CD14-positive monocyte (primary cell): ENCODE data around the gene PLEKHM3. TPM values are rescaled to one million over a fixed set of nuclear protein-coding genes. Genes with fewer than 3 reads are reported as not detected.
A peak's percentile ranks its signal among the peaks of the same experiment; 100 is the strongest.

ENCODE experiments used
- DNase-seq, 3 donors: peaks; one replicate each; pipeline ENCODE4 v3.0.0-alpha.2; 2011 to 2022
- H2AFZ ChIP-seq: 2 replicates; pipeline ENCODE4 v1.6.0; 2012; ENCODE audit warnings: mild to moderate bottlenecking, low read depth, low read length, inconsistent platforms; ENCODE audit not compliant: insufficient read depth, poor library complexity, severe bottlenecking
- H3K27ac ChIP-seq, 2 donors: 1 replicate in 1 of 2; 2 replicates in 1 of 2; pipeline ENCODE4 v1.5.1; 2012 to 2013; ENCODE audit warnings: low read length in 2 of 2, control low read depth in 1 of 2, inconsistent platforms in 1 of 2, low read depth in 1 of 2, mild to moderate bottlenecking in 1 of 2
- H3K27me3 ChIP-seq, 2 donors: one replicate each; pipeline versions ENCODE4 v1.6.0 to v1.6.1; 2011 to 2013; ENCODE audit warnings: low read length in 2 of 2; ENCODE audit not compliant: control insufficient read depth in 2 of 2, insufficient read depth in 2 of 2
- H3K36me3 ChIP-seq, 2 donors: replicated peaks in 1 of 2; 1 replicate in 1 of 2; 2 replicates in 1 of 2; pipeline versions ENCODE4 v1.5.1 to v1.6.1; 2012 to 2013; ENCODE audit warnings: low read length in 2 of 2, control low read depth in 1 of 2, inconsistent platforms in 1 of 2, mild to moderate bottlenecking in 1 of 2; ENCODE audit not compliant: insufficient read depth in 2 of 2, control insufficient read depth in 1 of 2
- H3K4me1 ChIP-seq, 2 donors: 1 replicate in 1 of 2; 2 replicates in 1 of 2; pipeline versions ENCODE4 v1.5.1 to v1.6.1; 2012 to 2013; ENCODE audit warnings: low read length in 2 of 2, control low read depth in 1 of 2, inconsistent platforms in 1 of 2, mild to moderate bottlenecking in 1 of 2, moderate library complexity in 1 of 2; ENCODE audit not compliant: insufficient read depth in 2 of 2, control insufficient read depth in 1 of 2
- H3K4me2 ChIP-seq: replicated peaks from 2 replicates; pipeline ENCODE3; 2012; ENCODE audit warnings: low read length, moderate library complexity, mild to moderate bottlenecking; ENCODE audit not compliant: poor library complexity, severe bottlenecking; ENCODE audit errors: extremely low read depth
- H3K4me3 ChIP-seq, 3 experiments: fragments of 200-600 bp in 1 of 3; sonication (generic) in 1 of 3; replicated peaks in 1 of 3; 1 replicate in 2 of 3; 2 replicates in 1 of 3; pipeline ENCODE4 v1.5.1; 2011 to 2013; ENCODE audit warnings: low read length in 3 of 3, mild to moderate bottlenecking in 3 of 3, control low read depth in 2 of 3, low read depth in 2 of 3, inconsistent platforms in 1 of 3, moderate library complexity in 1 of 3
- H3K79me2 ChIP-seq: 2 replicates; pipeline ENCODE4 v1.6.0; 2012; ENCODE audit warnings: mild to moderate bottlenecking, control low read depth, inconsistent platforms, low read length, moderate library complexity; ENCODE audit not compliant: insufficient read depth
- H3K9ac ChIP-seq: 2 replicates; pipeline ENCODE4 v1.6.0; 2017; ENCODE audit warnings: low read length, mild to moderate bottlenecking; ENCODE audit not compliant: insufficient read depth, poor library complexity, severe bottlenecking
- H3K9me3 ChIP-seq, 2 donors: replicated peaks in 1 of 2; 1 replicate in 1 of 2; 2 replicates in 1 of 2; pipeline versions ENCODE4 v1.5.1 to v1.6.1; 2012 to 2013; ENCODE audit warnings: low read length in 2 of 2, control low read depth in 1 of 2; ENCODE audit not compliant: control insufficient read depth in 1 of 2, insufficient read depth in 1 of 2
- H4K20me1 ChIP-seq: 2 replicates; pipeline ENCODE4 v1.6.0; 2012; ENCODE audit warnings: mild to moderate bottlenecking, low read length, control low read depth, moderate library complexity; ENCODE audit not compliant: insufficient read depth
- H3K27ac Mint-ChIP-seq, 7 donors: one replicate each; pipeline ENCODE4 v1.8.0; 2020; ENCODE audit warnings: mild to moderate bottlenecking in 7 of 7, mixed read lengths in 7 of 7, moderate library complexity in 6 of 7, inconsistent platforms in 2 of 7
- H3K27me3 Mint-ChIP-seq, 3 donors: one replicate each; pipeline ENCODE4 v1.8.0; 2021 to 2022; ENCODE audit warnings: low read depth in 3 of 3, mild to moderate bottlenecking in 3 of 3, mixed read lengths in 3 of 3, moderate library complexity in 3 of 3, inconsistent platforms in 1 of 3
- H3K36me3 Mint-ChIP-seq, 2 donors: one replicate each; pipeline ENCODE4 v1.8.0; 2020; ENCODE audit warnings: mixed read lengths in 2 of 2, inconsistent platforms in 1 of 2, mild to moderate bottlenecking in 1 of 2
- H3K4me1 Mint-ChIP-seq: one replicate; pipeline ENCODE4 v1.8.0; 2020; ENCODE audit warnings: mild to moderate bottlenecking, mixed read lengths
- H3K4me3 Mint-ChIP-seq, 2 donors: one replicate each; pipeline ENCODE4 v1.8.0; 2020; ENCODE audit warnings: mild to moderate bottlenecking in 2 of 2, mixed read lengths in 2 of 2, moderate library complexity in 1 of 2
- H3K9me3 Mint-ChIP-seq, 7 donors: one replicate each; pipeline ENCODE4 v1.8.0; 2020 to 2022; ENCODE audit warnings: mixed read lengths in 7 of 7, mild to moderate bottlenecking in 6 of 7, moderate library complexity in 6 of 7, inconsistent platforms in 2 of 7
- WGBS: methylation state at CpG from one replicate; pipeline ENCODE4 v1.1.5; 2013; ENCODE audit warnings: missing lambda C conversion rate; ENCODE audit not compliant: insufficient coverage; 5-methylcytosine and 5-hydroxymethylcytosine counted together
- intact Hi-C, 2 donors: fragments of 100-400 bp; cut with micrococcal nuclease; formaldehyde crosslinking; loops; one replicate each; pipeline versions ENCODE4 v1.15.0 to v1.15.1; 2023
- polyA plus RNA-seq, 3 donors: library from polyadenylated mRNA; depleted of rRNA in 1 of 3; unstranded in 2 of 3; stranded (reverse) in 1 of 3; fragments of 300-500 nt in 2 of 3; fragments of >200 nt in 1 of 3; fragmentation: Illumina TruSeq in 2 of 3; gene quantifications; 1 replicate in 2 of 3; 2 replicates in 1 of 3; pipeline ENCODE4 v1.2.3, GENCODE V29; 2012 to 2021
- TF ChIP-seq, protein P1 (sequence below): fragments of 200-600 bp; IDR thresholded peaks from one replicate; pipeline ENCODE4 v1.8.0; 2022; ENCODE audit warnings: antibody characterized with exemption, mild to moderate bottlenecking

The PLEKHM3 gene
- polyA plus RNA-seq, 3 donors = 3.0 to 8.0 (median 3.0) TPM

DNA sequence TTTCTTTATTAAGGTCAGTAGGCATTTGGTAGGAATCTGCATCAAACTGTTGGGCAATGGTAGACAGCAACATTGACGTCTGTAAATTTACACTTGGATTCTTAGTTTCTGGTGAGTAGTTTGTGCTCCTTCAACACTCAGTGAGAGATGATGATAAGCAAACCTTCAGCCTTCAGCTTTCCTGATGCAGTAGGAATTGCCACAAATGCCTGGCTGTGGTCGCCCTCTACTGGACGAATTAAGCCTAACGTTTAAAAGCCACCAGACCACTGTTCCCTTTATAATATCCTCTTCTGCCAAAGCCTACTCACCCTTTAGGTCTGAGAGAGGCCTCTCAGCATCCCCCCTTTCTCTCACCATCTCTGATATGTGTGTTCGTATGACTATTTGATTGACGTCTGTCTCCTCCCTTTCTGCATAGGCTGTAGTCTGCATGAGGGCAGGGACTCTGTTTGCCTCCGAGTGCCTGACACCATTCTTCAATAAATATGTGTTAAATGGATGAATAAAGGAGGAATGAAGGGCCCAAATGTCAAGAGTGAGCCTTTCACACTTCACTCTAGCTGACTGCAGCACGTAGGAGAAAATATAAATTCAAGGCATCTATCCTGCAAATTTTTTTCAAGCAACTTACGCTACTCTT is 47.0 kb upstream of the PLEKHM3 start:
- Histone ChIP-seq H3K36me3 (no peaks in the 10 kb centered on the region), H3K4me1 (peaks cover 0 to 4% of the 10 kb centered on the region in 2 donors), H3K4me2 (no peak overlapping the region), H3K9me3 (no peaks in the 10 kb centered on the region), H3K9ac (no peak overlapping the region), H3K4me3 (no peak overlapping the region), H2AFZ (no peak overlapping the region), H3K27ac (no peak overlapping the region), H3K27me3 (no peaks in the 10 kb centered on the region), H4K20me1 (no peaks in the 10 kb centered on the region), H3K79me2 (no peaks in the 10 kb centered on the region)
- H3K9me3 Mint-ChIP-seq = no peaks in the 10 kb centered on the region
- WGBS = 0% methylated on average over 1 of the region's 9 CpGs
- no peaks in the 10 kb centered on the region for H3K36me3 Mint-ChIP-seq
- H3K4me1 Mint-ChIP-seq = peaks cover 5% of the 10 kb centered on the region
- DNase-seq = peak; percentile 41 to 60 (median 54)
- H3K27me3 Mint-ChIP-seq = peaks cover 0 to 2% (median 0%) of the 10 kb centered on the region in 3 donors
- H3K27ac Mint-ChIP-seq = peak overlapping the region in 1 of 7 donors; percentile 7
- intact Hi-C loops = loop anchor here in 1 of 2 donors (1.0 kb wide), 1 partner anchor 325 kb away; no protein-coding TSS in a partner anchor
- TF ChIP-seq, protein P1, sequence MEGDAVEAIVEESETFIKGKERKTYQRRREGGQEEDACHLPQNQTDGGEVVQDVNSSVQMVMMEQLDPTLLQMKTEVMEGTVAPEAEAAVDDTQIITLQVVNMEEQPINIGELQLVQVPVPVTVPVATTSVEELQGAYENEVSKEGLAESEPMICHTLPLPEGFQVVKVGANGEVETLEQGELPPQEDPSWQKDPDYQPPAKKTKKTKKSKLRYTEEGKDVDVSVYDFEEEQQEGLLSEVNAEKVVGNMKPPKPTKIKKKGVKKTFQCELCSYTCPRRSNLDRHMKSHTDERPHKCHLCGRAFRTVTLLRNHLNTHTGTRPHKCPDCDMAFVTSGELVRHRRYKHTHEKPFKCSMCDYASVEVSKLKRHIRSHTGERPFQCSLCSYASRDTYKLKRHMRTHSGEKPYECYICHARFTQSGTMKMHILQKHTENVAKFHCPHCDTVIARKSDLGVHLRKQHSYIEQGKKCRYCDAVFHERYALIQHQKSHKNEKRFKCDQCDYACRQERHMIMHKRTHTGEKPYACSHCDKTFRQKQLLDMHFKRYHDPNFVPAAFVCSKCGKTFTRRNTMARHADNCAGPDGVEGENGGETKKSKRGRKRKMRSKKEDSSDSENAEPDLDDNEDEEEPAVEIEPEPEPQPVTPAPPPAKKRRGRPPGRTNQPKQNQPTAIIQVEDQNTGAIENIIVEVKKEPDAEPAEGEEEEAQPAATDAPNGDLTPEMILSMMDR = peak; percentile 83
- no peak overlapping the region for H3K4me3 Mint-ChIP-seq

DNA sequence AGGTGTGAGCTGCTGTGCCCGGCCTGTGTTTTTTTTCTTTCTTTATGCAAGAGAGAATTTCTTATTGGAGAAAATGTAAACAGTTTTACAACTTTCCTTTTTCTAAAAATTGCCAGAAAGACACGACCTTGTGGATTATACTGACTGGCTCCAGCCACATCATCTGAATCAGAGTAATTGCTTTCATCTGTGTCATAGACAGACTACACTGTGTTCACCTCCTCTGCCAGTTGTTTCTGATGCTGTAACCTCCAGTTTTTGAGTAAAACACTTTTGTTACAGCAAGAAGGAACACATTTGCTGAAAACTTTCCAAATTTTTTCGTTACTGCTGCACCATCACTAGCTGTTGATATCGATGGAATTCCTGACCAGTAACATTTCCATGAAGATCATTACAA is 43.9 kb upstream of the PLEKHM3 start:
- Histone ChIP-seq H3K4me3 (no peak overlapping the region), H4K20me1 (no peaks in the 10 kb centered on the region), H3K4me1 (peaks cover 6 to 7% of the 10 kb centered on the region in 2 donors), H3K27me3 (no peaks in the 10 kb centered on the region), H3K4me2 (no peak overlapping the region), H3K27ac (no peak overlapping the region), H3K9me3 (no peaks in the 10 kb centered on the region), H3K79me2 (no peaks in the 10 kb centered on the region), H3K9ac (no peak overlapping the region), H3K36me3 (no peaks in the 10 kb centered on the region), H2AFZ (no peak overlapping the region)
- no peak overlapping the region for H3K4me3 Mint-ChIP-seq
- 67% methylated on average over 1 of the region's 4 CpGs for WGBS
- no peak overlapping the region for H3K27ac Mint-ChIP-seq
- H3K4me1 Mint-ChIP-seq = peaks cover 8% of the 10 kb centered on the region
- peaks cover 0 to 2% (median 0%) of the 10 kb centered on the region in 3 donors for H3K27me3 Mint-ChIP-seq
- H3K9me3 Mint-ChIP-seq = no peaks in the 10 kb centered on the region
- no peak for DNase-seq
- intact Hi-C loops = no loop called here
- TF ChIP-seq, protein P1 = no peak
- no peaks in the 10 kb centered on the region for H3K36me3 Mint-ChIP-seq
